GM19438 (cell line): Measurements from ENCODE around the gene CAPN14.
A peak's percentile ranks its signal among the peaks of the same experiment; 100 is the strongest.

Experiments
- ATAC-seq: cut with Tn5 transposase; IDR thresholded peaks from one replicate; pipeline ENCODE4 v1.9.1; 2021; ENCODE audit warnings: low read depth; ENCODE audit not compliant: unreplicated experiment

Gene CAPN14

DNA sequence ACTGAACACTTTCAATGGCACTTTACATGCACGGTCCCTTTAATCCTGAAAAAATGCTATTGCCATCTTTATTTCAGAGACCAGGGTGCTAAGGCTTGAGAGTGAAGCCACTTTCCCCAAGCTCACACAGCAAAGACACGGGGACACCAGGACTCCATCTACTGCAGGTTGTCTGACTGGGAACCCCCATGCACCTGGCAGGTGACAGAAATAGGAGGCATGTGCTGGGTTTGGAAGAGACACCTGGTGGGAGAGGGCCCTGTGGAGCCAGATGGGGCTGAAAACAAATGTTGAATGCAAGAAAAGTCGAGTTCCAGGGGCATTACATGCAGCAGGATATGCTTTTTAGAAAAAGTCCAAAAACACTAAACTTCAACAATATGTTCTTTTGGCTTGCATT, 11.4 kb upstream of the CAPN14 start:
- no peak for ATAC-seq

DNA sequence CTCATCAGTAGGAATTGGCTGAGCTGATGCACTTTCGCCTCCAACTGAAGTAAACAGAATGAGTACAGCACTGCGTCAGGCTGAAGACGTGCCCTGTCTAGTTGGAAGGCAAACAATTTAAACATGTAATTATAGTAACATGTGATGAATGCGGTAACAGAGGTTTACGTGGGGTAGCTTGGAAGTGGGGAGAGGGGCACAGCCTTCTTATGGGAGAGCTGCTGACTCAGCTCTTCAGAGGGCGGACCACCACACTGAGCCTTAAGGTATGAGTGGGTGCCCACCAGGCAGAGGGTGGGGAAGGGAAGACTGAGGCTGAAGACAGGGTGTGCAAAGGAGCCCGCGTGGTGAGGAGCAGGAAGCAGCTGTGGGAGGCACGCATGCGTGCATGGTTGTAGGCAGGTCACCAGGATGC, 10.4 kb upstream of the CAPN14 start:
- ATAC-seq = no peak

DNA sequence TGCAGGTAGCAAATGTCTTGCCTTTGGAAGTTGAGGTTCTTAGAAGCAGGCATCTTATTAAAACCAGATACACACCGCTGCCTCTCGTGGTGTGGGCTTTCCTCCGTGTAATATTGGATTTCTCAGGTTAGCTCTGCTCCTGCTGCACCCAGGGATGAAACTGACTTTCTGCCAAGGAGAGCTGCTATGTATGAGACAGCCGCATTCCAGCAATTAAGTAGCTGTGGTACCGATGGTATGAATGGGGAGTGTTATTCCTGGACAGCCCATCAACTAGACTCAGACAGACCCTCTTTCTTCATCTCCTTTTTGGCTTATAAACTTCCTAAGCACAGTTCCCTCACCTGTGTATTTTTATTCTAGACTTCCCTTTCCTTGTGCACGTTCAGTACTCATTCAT, 9.8 kb upstream of the CAPN14 start:
- no peak for ATAC-seq

DNA sequence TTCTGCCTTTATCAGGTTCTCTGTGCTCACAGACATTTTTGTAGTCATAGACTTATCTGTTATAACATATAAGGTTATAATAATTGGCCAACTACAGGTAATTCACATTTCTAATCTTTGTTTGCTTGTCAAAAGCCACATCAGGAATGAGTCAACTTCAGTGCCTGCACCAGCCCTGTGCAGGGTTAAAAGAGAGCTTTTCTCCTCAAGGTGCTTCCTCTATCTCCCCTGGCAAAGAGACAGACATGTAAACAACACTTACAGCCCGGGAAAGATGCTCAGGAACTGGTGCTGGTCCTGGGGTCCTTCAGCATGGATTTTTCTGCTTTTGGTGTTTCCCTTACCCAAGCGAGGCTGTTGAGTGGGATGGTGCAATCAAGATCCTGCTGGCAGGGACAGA, 9.0 kb upstream of the CAPN14 start:
- ATAC-seq = no peak

DNA sequence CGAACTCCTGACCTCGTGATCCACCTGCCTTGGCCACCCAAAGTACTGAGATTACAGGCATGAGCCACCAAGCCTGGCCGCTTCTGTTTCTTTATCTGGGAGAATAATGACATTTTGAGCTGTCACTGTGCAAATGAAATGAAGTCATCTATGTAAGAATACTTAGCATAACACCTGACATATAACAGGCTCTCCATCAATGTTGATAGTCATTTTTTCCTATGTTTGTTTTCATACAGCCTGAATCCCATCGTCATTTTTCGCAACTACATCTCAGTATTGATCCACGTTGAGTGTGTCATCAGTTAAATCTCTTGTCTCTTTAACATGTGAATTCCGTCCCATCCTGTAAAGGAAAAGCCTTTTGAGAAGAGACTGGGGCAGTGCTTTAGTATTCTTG, 6.4 kb upstream of the CAPN14 start:
- ATAC-seq = no peak

DNA sequence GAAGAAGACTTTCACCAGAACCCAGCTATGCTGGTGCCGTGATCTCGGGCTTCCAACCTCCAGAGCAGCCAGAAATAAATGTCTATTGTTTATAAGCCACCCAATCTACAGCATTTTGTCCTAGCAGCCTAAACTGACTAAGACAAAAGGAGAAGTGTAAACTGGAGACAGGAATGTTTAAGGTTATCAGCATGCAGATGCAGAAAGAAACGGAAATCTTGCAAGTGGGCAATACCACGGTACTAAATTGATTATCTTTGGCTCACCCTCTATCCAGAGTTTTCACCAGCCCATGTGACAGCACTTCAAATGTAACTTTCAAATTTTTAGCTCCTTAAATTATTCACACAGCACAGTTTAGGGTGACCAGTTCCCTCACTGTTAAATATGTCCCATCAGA, 5.7 kb upstream of the CAPN14 start:
- ATAC-seq = no peak

DNA sequence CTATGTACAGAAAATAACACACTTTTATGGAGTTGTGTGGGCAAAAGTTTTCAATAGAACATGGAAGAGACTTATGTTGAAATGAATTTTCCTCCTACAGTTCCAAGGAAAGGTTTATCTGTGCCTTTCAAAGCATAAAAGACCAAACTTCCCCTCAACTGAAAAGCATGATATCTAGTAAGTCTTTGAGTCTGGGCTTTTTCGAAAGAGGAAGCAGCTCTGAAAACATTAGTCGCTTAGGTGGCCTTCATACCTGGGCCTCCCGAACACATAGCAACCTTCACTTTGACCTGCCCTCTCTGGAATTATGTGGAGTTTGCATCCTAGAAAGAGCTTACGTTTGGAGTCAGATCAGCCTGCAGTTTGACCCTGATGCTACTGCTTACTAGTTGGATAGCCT, 4.8 kb upstream of the CAPN14 start:
- ATAC-seq = no peak

DNA sequence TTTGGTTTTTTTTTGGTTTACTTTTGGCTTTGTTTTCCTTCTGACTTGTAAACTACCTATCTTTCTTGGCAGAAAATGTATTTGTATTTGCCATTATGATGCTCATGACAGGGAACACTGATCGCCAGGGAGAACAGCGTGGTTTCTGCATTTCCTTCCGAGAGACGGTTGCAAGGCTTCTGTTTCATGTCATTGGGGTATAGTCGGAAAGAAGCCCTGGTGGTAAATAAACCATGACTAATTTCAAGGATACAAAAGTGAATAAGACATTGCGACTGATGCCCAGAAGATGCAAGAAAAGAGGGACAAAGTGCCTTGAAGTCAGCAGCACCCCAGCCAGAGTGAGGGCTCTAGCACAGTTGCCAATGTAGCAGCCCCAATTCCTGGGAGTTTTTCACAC, 4.2 kb upstream of the CAPN14 start:
- ATAC-seq = no peak

DNA sequence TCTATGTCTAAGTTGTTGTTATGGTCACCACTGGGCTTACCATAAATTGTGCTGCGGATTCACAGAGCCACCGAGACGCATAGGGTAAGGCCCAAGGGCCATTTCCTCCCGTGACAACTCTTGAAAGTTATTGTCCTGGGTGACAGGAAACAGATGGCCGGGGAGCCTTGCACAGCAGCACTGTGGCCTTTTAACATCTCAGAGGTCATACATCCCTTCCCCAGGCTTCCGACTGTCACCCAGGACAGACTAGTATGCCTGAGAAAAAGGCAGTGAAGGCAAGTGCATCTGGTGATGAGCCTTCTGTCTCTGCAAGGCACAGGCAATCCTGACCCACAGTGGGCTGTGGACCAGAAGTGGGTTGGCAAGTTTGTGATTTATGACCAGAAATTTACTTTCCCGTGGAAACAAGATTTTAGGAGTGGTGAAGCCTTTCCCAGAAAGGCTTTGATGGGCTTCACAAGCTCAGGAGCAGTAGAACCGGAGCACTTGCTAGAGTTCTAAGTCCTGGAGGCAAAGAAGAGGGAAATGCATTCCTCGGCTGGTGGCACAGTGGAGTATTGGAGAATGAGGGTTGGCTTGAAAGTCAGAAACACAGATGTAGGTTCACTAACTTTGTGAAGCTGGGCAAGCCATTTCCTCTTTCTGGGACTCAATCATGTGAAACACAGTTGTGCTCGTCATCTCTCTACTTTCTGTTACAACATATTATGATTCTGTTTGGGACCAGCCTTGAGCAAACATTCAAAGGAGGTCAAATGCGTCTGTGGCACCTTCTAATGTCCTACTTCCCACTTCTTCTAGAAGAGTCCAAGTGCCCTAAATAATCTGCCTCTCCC, 2.0 kb upstream of the CAPN14 start:
- peak; percentile 71 for ATAC-seq

DNA sequence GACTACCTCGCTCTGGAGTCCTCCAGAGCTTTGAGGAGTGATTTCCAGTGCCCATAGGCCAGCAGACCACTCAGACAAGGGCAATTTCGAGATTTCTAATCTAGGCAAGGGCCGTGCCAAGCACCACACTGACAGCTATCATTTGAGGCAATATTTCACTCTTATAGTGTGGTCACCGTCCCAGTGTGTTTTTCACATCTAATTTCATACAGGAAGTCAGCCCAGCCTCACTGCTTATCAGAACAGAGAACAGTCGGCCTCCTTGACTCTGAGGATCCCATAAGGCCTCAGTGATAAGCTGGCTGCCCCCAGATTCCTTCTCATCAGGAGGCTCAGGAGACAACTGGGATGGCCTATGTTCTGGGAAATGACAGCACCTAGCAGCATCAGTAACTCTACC, 581 bp downstream of the CAPN14 start:
- ATAC-seq = peak; percentile 61

DNA sequence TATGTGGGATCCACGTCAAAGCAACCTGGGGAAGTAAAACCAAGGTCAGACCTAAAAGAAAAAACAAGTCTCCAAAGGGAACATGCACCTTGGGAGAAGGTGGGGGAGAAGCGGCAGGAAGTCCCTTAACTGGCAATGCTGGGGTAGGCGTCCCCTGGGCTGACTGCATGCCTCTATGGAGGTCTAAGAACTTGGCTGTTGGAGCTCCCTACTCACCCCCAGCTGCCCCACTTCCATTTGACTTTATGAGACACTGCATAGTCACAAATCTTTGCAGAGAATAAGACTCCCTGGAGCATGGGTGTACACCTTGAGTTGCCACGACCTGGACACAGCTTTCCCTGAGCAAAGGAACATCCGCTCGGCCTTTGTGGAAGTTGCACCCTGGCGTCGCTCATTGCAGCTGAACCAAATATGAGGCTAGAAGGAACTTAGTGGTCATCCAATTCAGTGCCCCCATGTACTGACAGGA, 2.8 kb downstream of the CAPN14 start:
- ATAC-seq = no peak

DNA sequence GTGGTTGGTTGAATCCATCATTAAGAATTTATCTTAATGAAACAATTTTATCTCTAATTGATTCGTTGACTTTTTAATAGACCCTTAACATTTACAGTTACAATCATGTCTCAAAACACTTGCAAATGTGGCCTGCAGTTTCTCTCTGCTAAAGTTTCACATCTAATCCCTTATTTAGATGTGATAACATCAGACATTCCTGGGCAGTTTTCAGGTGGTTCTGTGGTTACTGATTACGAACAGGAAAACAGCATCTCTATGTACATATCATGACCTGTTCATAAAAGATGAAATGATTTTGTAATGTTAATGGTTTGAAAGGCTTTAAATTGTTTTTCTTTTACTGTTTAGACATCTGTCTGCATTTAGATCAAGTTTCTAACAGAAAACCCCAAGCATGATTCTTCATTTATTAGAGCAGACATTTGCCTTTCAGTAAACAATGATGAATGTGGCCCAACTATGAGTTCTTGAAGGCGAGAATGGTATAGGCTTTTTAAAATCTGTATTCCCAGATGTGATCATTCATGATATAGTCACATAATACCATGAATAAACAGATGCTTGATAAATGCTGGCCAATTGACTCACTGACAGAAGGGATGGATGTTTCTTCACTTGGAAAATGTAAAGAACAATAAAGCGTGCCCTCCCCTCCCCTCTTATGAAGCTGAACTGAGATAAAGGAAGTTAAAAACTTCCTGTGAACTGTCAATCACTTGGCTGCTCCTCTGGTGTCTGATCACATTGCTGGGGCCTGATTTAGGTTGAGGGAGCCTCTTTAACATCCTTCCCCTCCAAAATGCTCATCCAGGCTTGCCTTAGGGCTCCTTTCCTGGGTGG, 3.5 kb downstream of the CAPN14 start:
- ATAC-seq = no peak

DNA sequence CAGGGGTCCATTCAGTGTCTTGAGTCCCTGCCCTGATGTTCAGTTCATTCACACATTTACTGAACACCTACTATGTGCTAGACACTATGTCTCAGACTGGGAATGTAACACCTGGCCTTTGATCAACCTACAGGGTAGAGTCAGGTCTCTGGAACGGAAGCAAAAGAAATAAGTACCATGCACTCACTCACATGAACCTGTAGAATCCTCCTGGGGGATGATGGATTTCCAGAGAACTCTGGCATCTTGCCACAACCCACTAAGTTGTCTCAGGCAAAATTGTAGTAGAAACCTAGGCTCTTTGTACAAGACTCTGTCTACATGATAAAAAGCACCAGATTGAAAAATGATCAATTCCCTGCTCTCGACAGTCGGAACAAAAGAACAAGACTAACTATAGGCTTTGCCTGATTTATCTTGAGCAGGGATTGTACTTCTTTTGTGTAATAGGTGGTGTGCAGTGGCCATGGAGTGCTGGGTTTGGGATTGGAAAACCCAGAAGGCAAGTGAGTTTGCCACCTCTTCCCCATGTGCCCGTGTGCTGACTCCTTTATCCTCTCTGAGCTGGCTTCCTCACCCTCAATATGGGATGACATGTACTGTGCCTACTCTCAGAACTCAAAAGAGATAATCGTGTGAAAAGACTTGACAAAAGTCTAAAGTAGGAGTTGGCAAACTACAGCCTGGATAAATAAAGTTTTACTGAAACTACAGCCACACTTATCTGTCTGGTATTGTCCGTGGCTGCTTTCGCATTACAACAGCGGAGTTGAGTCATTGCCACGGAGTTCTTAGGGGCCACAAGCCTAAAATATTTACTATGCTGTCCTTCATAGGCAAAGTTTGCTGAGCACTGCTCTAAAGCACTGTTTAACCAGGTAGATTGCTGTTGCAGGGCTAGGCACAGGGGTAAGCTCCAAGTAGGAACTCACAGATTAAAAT, 4.4 kb downstream of the CAPN14 start:
- ATAC-seq = no peak

DNA sequence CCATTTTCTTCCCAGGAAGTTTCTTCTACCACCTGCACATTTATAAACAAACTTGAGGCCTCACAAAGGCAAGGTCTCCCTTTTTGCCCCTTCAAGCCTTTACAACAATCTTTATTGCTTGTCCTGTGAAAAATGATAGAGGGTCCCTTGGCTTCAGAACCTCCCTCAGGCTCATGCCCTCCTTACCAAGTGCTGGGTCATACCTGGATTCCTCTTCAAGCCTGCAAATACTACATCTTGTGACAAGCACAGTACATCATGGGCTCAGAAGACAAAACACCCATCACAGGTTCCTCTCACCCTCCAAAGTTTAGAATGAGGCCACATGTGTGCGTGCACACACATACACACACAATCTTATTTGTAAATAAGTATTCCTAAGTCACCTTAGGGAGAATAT, 9.1 kb downstream of the CAPN14 start:
- no peak for ATAC-seq

DNA sequence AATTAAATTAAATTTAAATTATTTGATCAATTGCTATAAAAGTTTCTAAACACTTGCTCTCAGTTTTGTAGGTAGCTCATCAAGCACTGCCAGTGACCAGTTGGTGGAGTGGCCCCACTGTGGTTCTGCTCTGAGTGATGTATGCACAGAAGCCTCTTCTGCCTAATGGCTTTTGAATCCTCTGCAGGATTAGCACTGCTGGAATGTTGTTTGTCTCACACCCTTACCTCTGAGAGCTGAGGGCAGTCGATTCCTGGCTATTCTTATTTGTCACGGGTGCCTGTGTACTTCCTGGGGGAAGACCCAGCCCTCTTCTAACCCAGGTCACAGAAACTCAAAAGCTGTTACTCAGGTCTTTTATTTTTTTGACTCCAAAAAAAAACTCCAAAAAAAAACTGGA, 9.5 kb downstream of the CAPN14 start:
- ATAC-seq = no peak

DNA sequence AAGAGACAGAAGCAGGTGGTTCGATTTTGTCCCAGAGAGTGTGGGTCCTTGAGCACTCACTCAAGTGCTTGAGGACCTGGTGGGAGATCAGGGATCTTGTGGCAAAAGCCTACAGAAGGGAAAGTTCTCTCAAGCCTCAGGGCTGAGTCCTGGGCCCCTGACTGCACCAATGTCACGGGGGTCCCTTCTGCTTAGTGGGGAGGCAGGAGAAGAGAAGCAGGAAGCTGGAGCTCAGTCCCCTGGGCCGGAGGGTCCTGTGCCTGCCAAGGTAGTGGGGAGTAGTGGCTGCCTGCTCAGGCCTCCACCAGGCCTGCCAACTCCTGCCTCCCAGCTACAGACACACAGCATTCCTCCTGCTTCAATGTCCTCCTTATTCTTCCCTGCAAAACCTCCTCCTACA, 11.7 kb downstream of the CAPN14 start:
- ATAC-seq = no peak

DNA sequence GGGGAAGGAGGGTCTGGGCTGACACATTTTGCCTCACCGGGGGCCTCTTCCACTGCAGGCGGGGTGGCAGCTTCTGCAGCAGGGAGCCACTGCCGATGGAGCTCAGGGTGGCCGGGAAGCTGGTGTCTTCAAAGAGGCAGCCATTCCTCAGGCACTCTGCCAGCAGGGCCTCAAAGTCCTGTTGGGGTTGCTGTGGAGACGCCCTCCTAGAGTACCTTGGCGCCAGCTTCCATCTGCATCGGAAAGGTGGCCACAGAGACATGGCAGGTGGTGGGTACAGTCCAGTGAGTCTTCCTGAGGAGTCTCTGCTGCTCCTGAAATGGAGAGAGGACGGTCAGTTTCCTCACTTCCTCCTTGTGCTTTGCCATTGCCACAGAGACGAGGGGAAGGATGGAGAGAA, 12.1 kb downstream of the CAPN14 start:
- ATAC-seq = no peak

DNA sequence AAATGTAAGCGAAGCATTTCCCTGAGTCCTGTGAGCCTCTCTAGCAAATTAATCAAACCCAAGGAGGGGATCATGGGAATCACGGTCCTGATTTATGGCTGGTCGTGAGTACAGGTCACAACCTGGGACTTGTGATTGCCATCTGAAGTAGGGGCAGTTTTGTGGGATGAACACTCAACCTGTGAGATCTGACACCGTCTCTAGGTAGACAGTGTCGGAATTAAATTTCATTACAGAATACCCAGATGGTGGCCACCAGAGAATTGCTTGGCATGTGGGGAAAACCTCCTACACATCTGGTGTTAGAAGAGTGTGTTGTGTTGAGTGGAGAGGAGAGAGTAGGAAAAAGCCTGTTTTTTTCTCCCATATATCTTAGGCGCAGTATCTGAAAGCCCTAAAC, 12.5 kb downstream of the CAPN14 start:
- ATAC-seq = no peak

DNA sequence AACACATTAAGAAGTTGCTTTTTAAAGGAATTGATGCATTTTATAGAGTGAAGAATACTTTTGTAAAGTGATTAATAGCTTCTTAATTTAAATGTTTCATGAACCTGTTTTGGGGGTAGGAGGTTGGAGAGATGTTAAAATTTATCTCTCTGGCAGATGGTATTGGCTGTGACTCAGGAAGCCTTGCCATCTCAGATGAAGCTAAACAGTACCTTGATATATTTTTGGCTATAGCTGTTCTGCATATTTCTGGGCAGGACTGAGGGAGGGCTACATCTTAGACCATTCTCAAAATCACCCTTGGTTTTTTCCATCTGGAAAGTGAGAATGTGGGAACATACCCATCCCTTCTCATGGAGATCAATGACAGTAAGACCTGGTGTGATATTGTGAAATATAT, 13.4 kb downstream of the CAPN14 start:
- ATAC-seq = no peak

DNA sequence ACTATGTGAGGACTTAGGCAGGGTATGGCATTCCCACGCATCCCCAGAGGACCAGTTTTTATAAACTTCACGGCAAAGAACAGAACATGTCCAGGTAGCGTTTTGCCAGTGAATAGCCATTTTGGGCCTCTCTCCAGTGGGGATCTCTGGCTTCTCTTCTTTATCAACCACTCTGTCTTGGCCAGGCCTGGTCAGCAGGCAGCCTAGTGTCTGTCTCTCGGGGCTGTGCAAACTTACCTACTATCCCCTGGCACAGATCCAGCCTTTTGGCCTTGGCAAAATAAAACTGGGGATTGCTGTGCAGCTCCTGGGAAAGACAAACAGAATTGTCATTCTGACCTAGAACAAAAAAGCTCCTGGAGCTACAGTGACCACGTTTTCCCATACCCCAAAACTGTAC, 14.5 kb downstream of the CAPN14 start:
- no peak for ATAC-seq

DNA sequence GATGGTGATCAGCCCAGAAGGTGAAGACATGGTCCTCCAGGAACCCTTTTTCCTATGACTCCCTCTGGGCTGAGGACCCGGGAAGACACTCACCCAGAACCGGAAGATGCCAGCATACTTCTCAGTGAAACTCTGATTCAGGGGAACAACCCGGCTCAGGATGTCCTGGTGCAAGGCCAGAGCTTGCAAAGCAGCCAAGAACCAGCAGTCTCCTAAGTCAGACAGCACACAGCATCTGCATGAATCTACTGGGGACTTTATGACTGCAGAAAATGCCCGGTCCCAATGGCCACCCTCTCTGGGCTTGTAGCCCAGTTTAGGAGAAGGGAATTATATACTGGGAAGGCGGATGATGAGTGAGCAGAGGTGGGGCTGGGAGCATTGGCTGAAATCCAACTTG, 15.3 kb downstream of the CAPN14 start:
- no peak for ATAC-seq
